ENCODE results near the gene RPS27L.

Gene RPS27L

DNA sequence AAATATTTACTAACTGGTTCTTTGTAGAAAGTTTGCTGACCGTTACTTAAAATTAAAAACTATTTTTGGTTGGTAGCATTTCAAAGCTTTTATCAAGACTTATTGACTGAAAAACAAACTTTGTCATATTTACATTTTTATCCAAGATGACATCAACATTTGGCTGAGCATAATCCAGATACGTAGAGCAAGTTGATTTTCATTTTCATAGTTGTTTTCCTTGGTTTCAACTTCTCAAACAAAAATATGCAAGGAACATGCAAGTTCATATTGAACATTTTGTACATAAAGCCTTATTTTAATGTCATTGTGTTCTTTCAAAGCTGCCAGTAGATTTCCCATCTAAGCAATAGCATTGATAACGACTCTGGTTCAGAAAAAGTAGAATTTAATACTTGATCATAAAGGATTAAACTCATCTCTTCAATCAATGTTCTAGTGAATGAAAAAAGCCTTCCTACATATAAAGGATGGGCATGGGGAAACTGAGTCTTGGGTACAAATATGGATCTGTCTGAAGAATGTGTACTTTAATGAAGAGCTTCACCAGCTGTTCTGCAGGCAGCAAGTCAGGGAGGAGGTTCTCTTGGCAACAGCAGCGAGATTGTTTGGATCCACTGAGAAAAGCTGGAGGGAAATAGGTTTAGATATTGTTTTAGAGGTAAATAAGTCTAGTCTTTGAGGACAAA is 37.7 kb upstream of the RPS27L start:
- Histone ChIP-seq H2AFZ (ENCODE audit: low read length) (no peak overlapping the region), H3K27ac (ENCODE audit: low read depth, low read length, poor library complexity, severe bottlenecking) (peak overlapping the region; percentile 94), H3K4me3 (ENCODE audit: low read depth, low read length, poor library complexity, severe bottlenecking) (no peak overlapping the region), H3K4me1 (ENCODE audit: insufficient read depth, low read length, severe bottlenecking) (peaks cover 86% of the 10 kb centered on the region), H3K27me3 (ENCODE audit: insufficient read depth, low read length) (no peaks in the 10 kb centered on the region), H4K20me1 (ENCODE audit: insufficient read depth, low read length) (no peaks in the 10 kb centered on the region), H3K36me3 (ENCODE audit: insufficient read depth, low read length) (no peaks in the 10 kb centered on the region), H3K79me2 (ENCODE audit: insufficient read depth, low read length) (peaks cover 73% of the 10 kb centered on the region), H3K9me3 (ENCODE audit: low read length) (no peaks in the 10 kb centered on the region), H3K9ac (ENCODE audit: low read length) (peak overlapping the region; percentile 53; the same call in 1 of the 2 replicates), H3F3A (ENCODE audit: insufficient read depth, low read length) (peaks cover 12% of the 10 kb centered on the region), H3K9me2 (ENCODE audit: low read depth, low read length) (no peaks in the 10 kb centered on the region), H3K4me2 (ENCODE audit: low read length) (peak overlapping the region; percentile 98)
- TF ChIP-seq, protein P1, sequence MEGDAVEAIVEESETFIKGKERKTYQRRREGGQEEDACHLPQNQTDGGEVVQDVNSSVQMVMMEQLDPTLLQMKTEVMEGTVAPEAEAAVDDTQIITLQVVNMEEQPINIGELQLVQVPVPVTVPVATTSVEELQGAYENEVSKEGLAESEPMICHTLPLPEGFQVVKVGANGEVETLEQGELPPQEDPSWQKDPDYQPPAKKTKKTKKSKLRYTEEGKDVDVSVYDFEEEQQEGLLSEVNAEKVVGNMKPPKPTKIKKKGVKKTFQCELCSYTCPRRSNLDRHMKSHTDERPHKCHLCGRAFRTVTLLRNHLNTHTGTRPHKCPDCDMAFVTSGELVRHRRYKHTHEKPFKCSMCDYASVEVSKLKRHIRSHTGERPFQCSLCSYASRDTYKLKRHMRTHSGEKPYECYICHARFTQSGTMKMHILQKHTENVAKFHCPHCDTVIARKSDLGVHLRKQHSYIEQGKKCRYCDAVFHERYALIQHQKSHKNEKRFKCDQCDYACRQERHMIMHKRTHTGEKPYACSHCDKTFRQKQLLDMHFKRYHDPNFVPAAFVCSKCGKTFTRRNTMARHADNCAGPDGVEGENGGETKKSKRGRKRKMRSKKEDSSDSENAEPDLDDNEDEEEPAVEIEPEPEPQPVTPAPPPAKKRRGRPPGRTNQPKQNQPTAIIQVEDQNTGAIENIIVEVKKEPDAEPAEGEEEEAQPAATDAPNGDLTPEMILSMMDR (IDR thresholded peaks at IDR 0.05; ENCODE audit: low read length), result no peak
- no peak for TF ChIP-seq EZH2 (IDR thresholded peaks at IDR 0.05; ENCODE audit: borderline replicate concordance, low read length)

DNA sequence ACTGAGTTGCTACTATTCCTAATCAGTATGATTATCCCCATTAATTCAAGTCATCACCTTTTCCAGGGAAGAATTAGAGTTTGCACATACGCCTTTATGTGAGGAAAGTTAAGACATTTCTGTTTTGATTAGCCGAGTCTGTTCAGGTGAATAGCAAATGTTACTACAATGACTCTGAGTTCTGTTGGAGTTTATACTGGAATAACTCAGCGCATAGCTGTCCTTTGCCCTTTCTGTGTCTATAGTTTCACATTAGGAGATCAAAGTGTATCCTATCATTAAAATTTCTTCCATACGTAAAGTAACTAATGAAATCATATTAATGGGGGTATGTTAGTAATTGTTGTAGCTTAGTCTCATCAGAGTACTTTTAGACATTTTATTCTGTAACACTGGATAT is 37.0 kb upstream of the RPS27L start:
- peak overlapping the region; percentile 88 for H3K4me3 ChIP-seq (ENCODE audit: low read depth, low read length, poor library complexity, severe bottlenecking)
- no peak overlapping the region for H2AFZ ChIP-seq (ENCODE audit: low read length)
- no peaks in the 10 kb centered on the region for H3K9me3 ChIP-seq (ENCODE audit: low read length)
- H3F3A ChIP-seq (ENCODE audit: insufficient read depth, low read length), result peaks cover 12% of the 10 kb centered on the region
- H3K4me1 ChIP-seq (ENCODE audit: insufficient read depth, low read length, severe bottlenecking), result peaks cover 81% of the 10 kb centered on the region
- H3K9me2 ChIP-seq (ENCODE audit: low read depth, low read length), result no peaks in the 10 kb centered on the region
- peak overlapping the region; percentile 94 for H3K27ac ChIP-seq (ENCODE audit: low read depth, low read length, poor library complexity, severe bottlenecking)
- H3K27me3 ChIP-seq (ENCODE audit: insufficient read depth, low read length), result no peaks in the 10 kb centered on the region
- H3K4me2 ChIP-seq (ENCODE audit: low read length), result peak overlapping the region; percentile 98
- peaks cover 69% of the 10 kb centered on the region for H3K79me2 ChIP-seq (ENCODE audit: insufficient read depth, low read length)
- no peaks in the 10 kb centered on the region for H3K36me3 ChIP-seq (ENCODE audit: insufficient read depth, low read length)
- no peaks in the 10 kb centered on the region for H4K20me1 ChIP-seq (ENCODE audit: insufficient read depth, low read length)
- TF ChIP-seq EZH2 (IDR thresholded peaks at IDR 0.05; ENCODE audit: borderline replicate concordance, low read length), result no peak
- TF ChIP-seq, protein P1 (IDR thresholded peaks at IDR 0.05; ENCODE audit: low read length), result no peak
- H3K9ac ChIP-seq (ENCODE audit: low read length), result peak overlapping the region; percentile 53; the same call in 1 of the 2 replicates

DNA sequence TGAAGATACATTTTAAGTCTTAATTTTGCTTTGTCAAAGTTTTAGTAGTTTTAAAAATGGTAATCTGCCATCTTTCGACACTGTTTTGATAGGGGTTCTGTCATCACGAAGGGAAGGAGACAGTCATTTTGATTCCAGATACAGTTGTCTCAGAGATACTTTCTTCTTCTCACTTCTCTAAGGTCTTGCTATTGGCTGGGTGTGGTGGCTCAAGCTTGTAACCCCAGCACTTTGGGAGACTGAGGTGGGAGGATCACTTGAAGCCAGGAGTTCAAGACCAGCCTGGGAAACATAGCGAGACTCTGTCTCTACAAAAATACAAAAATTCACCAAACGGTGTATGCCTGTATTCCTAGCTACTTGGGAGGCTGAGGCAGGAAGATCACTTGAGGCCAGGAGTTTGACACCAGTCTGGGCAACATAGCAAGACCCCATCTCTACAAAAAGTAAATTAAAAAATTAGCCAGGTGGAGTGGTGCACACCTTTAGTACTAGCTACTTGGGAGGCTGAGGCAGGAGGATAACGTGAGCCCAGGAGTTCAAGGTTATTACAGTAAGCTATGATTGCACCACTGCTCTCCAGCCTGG is 35.4 kb upstream of the RPS27L start:
- H3K9me2 ChIP-seq (ENCODE audit: low read depth, low read length), result no peaks in the 10 kb centered on the region
- H3K36me3 ChIP-seq (ENCODE audit: insufficient read depth, low read length), result no peaks in the 10 kb centered on the region
- H2AFZ ChIP-seq (ENCODE audit: low read length), result no peak overlapping the region
- TF ChIP-seq, protein P1 (IDR thresholded peaks at IDR 0.05; ENCODE audit: low read length), result no peak
- no peak for TF ChIP-seq EZH2 (IDR thresholded peaks at IDR 0.05; ENCODE audit: borderline replicate concordance, low read length)
- H4K20me1 ChIP-seq (ENCODE audit: insufficient read depth, low read length), result no peaks in the 10 kb centered on the region
- H3K9me3 ChIP-seq (ENCODE audit: low read length), result no peaks in the 10 kb centered on the region
- H3K4me3 ChIP-seq (ENCODE audit: low read depth, low read length, poor library complexity, severe bottlenecking), result peak overlapping the region; percentile 88
- H3K9ac ChIP-seq (ENCODE audit: low read length), result peak overlapping the region; percentile 35; the same call in 1 of the 2 replicates
- peaks cover 12% of the 10 kb centered on the region for H3F3A ChIP-seq (ENCODE audit: insufficient read depth, low read length)
- peak overlapping the region; percentile 98 for H3K4me2 ChIP-seq (ENCODE audit: low read length)
- H3K4me1 ChIP-seq (ENCODE audit: insufficient read depth, low read length, severe bottlenecking), result peaks cover 77% of the 10 kb centered on the region
- no peaks in the 10 kb centered on the region for H3K27me3 ChIP-seq (ENCODE audit: insufficient read depth, low read length)
- peak overlapping the region; percentile 94 for H3K27ac ChIP-seq (ENCODE audit: low read depth, low read length, poor library complexity, severe bottlenecking)
- H3K79me2 ChIP-seq (ENCODE audit: insufficient read depth, low read length), result peaks cover 56% of the 10 kb centered on the region
